HepG2 (cell line): Measurements from ENCODE around the gene LMAN1L. TPM values are rescaled to one million over a fixed set of nuclear protein-coding genes. Genes with fewer than 3 reads are reported as not detected.

Source experiments
- ATAC-seq: fragments of 200-7000 bp; cut with Tn5 transposase; 3 replicates; pipeline ENCODE4 v1.9.1; 2020; ENCODE audit warnings: mild to moderate bottlenecking, moderate library complexity
- BruUV-seq: library from RNA; stranded (reverse); fragments of 400-500 nt; replicated peaks from 2 replicates; lab custom pipeline; 2021; lab: Mats Ljungman, UMichigan
- CTCF ChIA-PET: fragments of 300-600 bp; formaldehyde crosslinking; extraction: SDS; loops from one replicate; lab custom pipeline; 2021; ENCODE audit warnings: low total read pairs, inconsistent platforms, low intra/inter-chr PET ratio; lab: Yijun Ruan, JAX
- POLR2A ChIA-PET: fragments of 350-600 bp; sonication (Branson Sonifier 250); formaldehyde crosslinking; loops from one replicate; lab custom pipeline; 2020; ENCODE audit warnings: antibody characterized with exemption, inconsistent platforms; lab: Yijun Ruan, JAX
- DNase-seq: peaks from one replicate; pipeline ENCODE4 v3.0.0-alpha.2; 2015; ENCODE audit warnings: low spot score
- FAIRE-seq: peaks from 3 replicates; lab custom pipeline; 2011; peaks lifted over from hg19 to GRCh38; lab: Jason Lieb, UNC
- H2AFZ ChIP-seq: one replicate; pipeline ENCODE4 v1.6.1; 2011; ENCODE audit warnings: low read length, inconsistent platforms
- H3K27ac ChIP-seq: fragments of 300-600 bp; 3 replicates; pipeline ENCODE4 v1.8.0; 2011; ENCODE audit warnings: mixed run types, mild to moderate bottlenecking, mixed read lengths, low read length, inconsistent platforms; ENCODE audit not compliant: insufficient read depth; ENCODE audit errors: extremely low read length
- H3K27me3 ChIP-seq, 2 experiments: fragments of 200-600 bp in 1 of 2; 2 replicates in 1 of 2; 3 replicates in 1 of 2; pipeline versions ENCODE4 v1.6.0 to v1.8.0; 2011; ENCODE audit warnings: low read length in 2 of 2, mild to moderate bottlenecking in 2 of 2, moderate library complexity in 2 of 2, inconsistent platforms in 1 of 2; ENCODE audit not compliant: insufficient read depth in 2 of 2, control insufficient read depth in 1 of 2
- H3K36me3 ChIP-seq, 2 experiments: fragments of 200-600 bp in 1 of 2; replicated peaks in 1 of 2; 2 replicates in 1 of 2; 3 replicates in 1 of 2; pipeline versions ENCODE4 v1.5.1 to v1.8.0; 2011; ENCODE audit warnings: low read length in 2 of 2, inconsistent platforms in 1 of 2; ENCODE audit not compliant: insufficient read depth in 2 of 2, control insufficient read depth in 1 of 2
- H3K4me1 ChIP-seq: 2 replicates; pipeline ENCODE4 v1.5.1; 2012; ENCODE audit warnings: low read length, inconsistent platforms; ENCODE audit not compliant: insufficient read depth
- H3K4me2 ChIP-seq: 2 replicates; pipeline ENCODE4 v1.6.0; 2011; ENCODE audit warnings: low read depth, low read length, inconsistent platforms
- H3K4me3 ChIP-seq, 3 experiments: fragments of 200-600 bp in 1 of 3; sonication (generic), shearing (Covaris generic) in 1 of 3; replicated peaks in 1 of 3; 2 replicates each; pipeline ENCODE4 v1.5.1; 2011 to 2016; ENCODE audit warnings: low read length in 3 of 3, inconsistent platforms in 2 of 3, low read depth in 2 of 3, mild to moderate bottlenecking in 2 of 3, control low read depth in 1 of 3, mixed read lengths in 1 of 3; ENCODE audit not compliant: insufficient read depth in 1 of 3
- H3K79me2 ChIP-seq: one replicate; pipeline ENCODE4 v1.6.1; 2011; ENCODE audit warnings: low read length, inconsistent platforms; ENCODE audit not compliant: insufficient read depth
- H3K9ac ChIP-seq: 2 replicates; pipeline ENCODE4 v1.6.0; 2011; ENCODE audit warnings: mild to moderate bottlenecking, low read depth, low read length, inconsistent platforms; ENCODE audit not compliant: insufficient read depth
- H3K9me3 ChIP-seq: 2 replicates; pipeline ENCODE4 v1.5.1; 2012; ENCODE audit warnings: mild to moderate bottlenecking, low read length
- H4K20me1 ChIP-seq: 2 replicates; pipeline ENCODE4 v1.6.0; 2011; ENCODE audit warnings: inconsistent platforms, mild to moderate bottlenecking, low read length, moderate library complexity; ENCODE audit not compliant: insufficient read depth
- CTCF ChIP-seq: sonication (generic); formaldehyde crosslinking; IDR thresholded peaks from 2 replicates; pipeline ENCODE4 v1.5.0; 2020; ENCODE audit warnings: mild to moderate bottlenecking, missing genetic modification reagents, moderate library complexity
- REXO4 ChIP-seq: sonication (generic); formaldehyde crosslinking; IDR thresholded peaks from 2 replicates; pipeline ENCODE4 v1.8.0; 2022; ENCODE audit warnings: missing genetic modification reagents, mild to moderate bottlenecking, borderline replicate concordance
- RXRB ChIP-seq: IDR thresholded peaks from 2 replicates; pipeline ENCODE4 v1.6.1; 2016; ENCODE audit warnings: borderline replicate concordance, missing genetic modification reagents, missing compliant biosample characterization
- STAG1 ChIP-seq: sonication (generic); formaldehyde crosslinking; IDR thresholded peaks from 2 replicates; pipeline ENCODE4 v1.4.0; 2020; ENCODE audit warnings: missing genetic modification reagents
- ZNF263 ChIP-seq: sonication (generic); formaldehyde crosslinking; IDR thresholded peaks from 2 replicates; pipeline ENCODE4 v1.4.0; 2020; ENCODE audit warnings: missing genetic modification reagents
- WGBS: methylation state at CpG from one replicate; pipeline ENCODE4 v1.1.6; 2017; ENCODE audit warnings: low lambda C conversion rate; 5-methylcytosine and 5-hydroxymethylcytosine counted together
- in situ Hi-C: cut with HindIII; loops from 2 replicates; pipeline ENCODE4 v1.10.0; 2017; ENCODE audit warnings: low pct_unique_long_range_greater_than_20kb; ENCODE audit not compliant: extremely low pct_ligation_motif_present
- intact Hi-C: fragments of 100-400 bp; cut with micrococcal nuclease; formaldehyde crosslinking; loops from one replicate; pipeline ENCODE4 v1.10.0; 2022; ENCODE audit not compliant: unreplicated experiment
- polyA plus RNA-seq, 8 experiments: library from polyadenylated mRNA; depleted of rRNA in 3 of 8; stranded (reverse) in 7 of 8; unstranded in 1 of 8; fragments of >200 nt; fragmentation: Illumina TruSeq in 4 of 8; extraction: Trizol in 4 of 8; gene quantifications; 2 replicates each; pipeline versions ENCODE4 v1.2.1 to v1.2.3, GENCODE V29; 2011 to 2016; ENCODE audit warnings: low read depth in 4 of 8, missing spikeins in 1 of 8, mixed read lengths in 1 of 8; ENCODE audit not compliant: insufficient read depth in 1 of 8
- total RNA-seq, 5 experiments: library from RNA; depleted of rRNA; stranded (reverse); fragments of >200 nt; fragmentation: Illumina TruSeq; extraction: Trizol; gene quantifications; 2 replicates each; pipeline ENCODE4 v1.2.3, GENCODE V29; 2016; ENCODE audit warnings: low read depth in 1 of 5

LMAN1L gene
- total and polyA plus RNA-seq, 2 of the 13 experiments (the other 11 are each of a cell fraction or from before 2014, with no cell fraction given) = not detected

GRCh38 chr15:74839526-74840395, 27.1 kb downstream of the LMAN1L start:
- Histone ChIP-seq H3K9me3 (no peaks in the 10 kb centered on the region), H3K9ac (no peak overlapping the region), H3K36me3 (peaks cover 6 to 7% of the 10 kb centered on the region in 2 experiments; a peak in 3 of 5 replicates), H3K27me3 (no peaks in the 10 kb centered on the region), H3K27ac (no peak overlapping the region), H3K4me2 (no peak overlapping the region), H3K4me1 (peaks cover 22% of the 10 kb centered on the region), H3K79me2 (no peaks in the 10 kb centered on the region), H2AFZ (no peak overlapping the region), H4K20me1 (no peaks in the 10 kb centered on the region), H3K4me3 (no peak overlapping the region)
- FAIRE-seq (no peak), ATAC-seq (peak; percentile 27)
- ChIA-PET POLR2A (no interaction called here), CTCF (no interaction called here)
- in situ Hi-C loops (no loop called here), intact Hi-C loops (no loop called here)
- 93% methylated on average over 13 of the region's 31 CpGs for WGBS
- TF ChIP-seq REXO4 (CRISPR knock-in tag) = no peak
- TF ChIP-seq STAG1 (CRISPR knock-in tag) = peak; percentile 44
- 0 out of 2 replicates have a peak, but pooled peaks have one; percentile 15 for TF ChIP-seq ZNF263 (CRISPR knock-in tag)
- TF ChIP-seq CTCF (CRISPR knock-in tag) = peak; percentile 59
- TF ChIP-seq RXRB (CRISPR knock-in tag) = no peak
- TF ChIP-seq, all 625 proteins: peak for 3
- DNase-seq = no peak
- no TSS peak for BruUV-seq
